GM18520 (cell line): Measurements from ENCODE around the gene COL6A1.
"Not testable (repeated sequence)": the region's sequence is repeated elsewhere in the genome, so short reads cannot be mapped to it uniquely, and the experiment has no call there.

Experiments
- ATAC-seq: cut with Tn5 transposase; IDR thresholded peaks from one replicate; pipeline ENCODE4 v1.9.1; 2021; ENCODE audit not compliant: unreplicated experiment

Gene COL6A1

GRCh38 chr21:45966791-45967394 lies 14.7 kb upstream of the COL6A1 start:
- no peak for ATAC-seq

- no peak for ATAC-seq
These were observed 11.5 kb upstream of the COL6A1 start for GRCh38 chr21:45969921-45970673.

DNA sequence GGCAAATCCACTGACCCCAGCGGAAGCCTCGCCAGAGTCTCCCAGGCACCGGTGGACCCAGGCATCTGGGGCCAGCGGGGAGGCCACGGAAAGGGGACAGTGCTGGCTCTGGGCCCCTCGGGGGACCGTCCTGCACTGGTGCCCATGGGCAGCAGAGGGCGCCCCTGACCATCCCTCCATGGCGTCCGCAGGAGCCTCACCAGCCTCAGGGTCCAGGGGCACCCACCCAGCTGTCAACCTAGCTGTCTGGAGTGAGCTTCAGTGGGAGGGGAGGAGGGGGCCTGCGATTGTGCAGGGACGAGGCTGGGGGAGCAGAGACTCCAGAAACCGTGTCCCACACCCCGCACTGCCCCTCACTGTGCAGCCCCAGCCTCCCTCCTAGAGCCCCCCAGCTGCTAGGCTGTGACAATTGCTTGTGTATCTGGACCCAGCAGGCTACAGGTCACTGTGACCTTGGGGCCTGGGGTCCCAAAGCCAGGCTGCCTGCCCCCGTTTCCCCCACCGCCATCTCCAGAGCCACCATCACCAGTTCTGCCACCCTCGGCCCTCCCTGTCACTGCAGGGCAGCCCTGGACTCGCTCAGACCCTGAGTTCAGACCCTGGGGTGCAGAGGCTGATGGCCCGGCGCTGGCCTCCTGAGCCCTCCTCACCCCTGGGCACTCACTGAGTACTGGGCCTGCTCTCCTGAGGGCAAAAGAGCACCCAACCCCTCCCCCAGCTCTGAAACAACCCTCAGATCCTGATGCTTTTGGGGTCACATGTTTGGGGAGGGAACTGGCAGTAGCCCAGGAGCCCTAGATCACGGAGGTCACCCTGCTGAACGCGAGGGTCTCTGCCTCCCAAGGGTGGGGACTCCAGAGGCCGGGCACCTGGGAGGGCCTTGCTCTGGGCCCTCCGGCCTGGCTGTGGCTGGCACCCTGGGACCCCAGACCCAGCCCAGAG lies 10.6 kb upstream of the COL6A1 start:
- ATAC-seq = no peak

DNA sequence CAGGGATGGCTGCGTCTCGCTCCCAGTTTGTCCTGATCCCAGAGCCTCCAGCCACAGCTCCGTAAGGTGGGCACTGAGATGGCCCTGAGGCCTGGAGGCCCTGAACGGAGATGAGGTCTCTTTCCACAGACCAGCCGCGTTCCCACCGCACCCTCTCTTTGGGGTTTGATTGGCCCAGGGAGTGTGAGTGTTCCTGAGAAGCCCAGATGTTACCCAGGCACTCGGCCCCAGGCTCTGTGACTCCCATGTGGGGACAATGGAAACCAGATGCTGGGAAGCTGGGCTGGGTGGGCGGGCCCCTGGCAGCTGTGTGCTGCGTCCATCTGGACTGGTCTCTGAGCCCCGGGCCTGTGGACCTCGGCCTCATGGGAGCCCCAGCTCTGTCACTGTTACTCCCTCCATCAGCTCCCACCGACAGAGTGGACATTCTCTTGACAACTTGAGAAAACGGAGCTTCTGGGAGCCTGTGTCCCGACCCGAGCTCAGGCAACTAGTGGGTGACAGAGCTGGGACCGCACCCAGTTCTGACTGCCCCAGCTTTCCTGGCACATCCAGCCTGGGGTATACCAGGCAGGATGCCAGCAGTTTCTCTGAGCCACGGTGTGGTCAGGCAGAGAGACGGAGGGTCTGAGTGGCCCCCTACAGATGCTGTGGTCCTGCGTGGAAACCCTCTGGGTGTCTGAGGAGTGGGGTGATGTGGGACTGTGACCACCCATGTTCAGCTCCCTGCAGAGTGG lies 9.8 kb upstream of the COL6A1 start:
- ATAC-seq = no peak

- ATAC-seq = no peak
These were observed 9.2 kb upstream of the COL6A1 start for GRCh38 chr21:45972353-45972715.

DNA sequence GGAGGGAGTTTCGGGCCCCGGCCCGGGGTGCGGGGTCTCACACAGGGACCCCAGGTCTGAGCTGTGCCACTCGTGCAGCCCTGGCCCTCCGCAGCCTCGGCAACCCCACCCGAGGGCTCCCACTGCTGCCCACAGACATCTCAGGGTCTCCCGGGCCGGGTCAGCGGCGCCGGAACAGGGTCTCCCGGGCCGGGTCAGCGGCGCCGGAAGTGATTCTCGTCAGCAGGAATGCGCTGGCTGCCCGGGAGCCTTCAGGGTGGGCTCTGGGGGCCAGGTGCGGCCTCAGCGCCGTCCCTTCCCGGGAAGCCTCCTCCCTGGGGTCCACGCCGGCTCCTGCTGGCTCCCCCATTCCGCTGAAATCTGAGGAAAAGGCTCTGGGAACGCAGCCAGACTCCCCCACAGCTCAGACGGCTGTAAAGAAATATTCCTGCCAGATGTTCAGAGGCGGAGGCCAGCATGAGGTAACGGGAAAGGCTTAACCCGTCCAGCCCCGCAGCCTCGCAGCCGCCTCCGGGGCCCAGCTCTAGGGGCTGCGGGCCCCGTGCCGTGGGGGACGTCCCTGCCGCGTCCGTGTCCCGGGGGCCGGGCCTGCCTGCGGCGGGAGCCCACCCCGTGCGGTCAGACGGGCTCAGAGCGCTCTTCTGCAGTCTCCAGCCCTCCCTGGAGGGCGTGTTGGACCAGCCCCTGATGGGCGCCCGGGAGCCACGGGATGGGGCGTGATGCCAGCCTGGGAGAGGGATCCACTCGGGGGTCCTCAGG lies 8.7 kb upstream of the COL6A1 start:
- no peak for ATAC-seq

- ATAC-seq = no peak
These were observed 8.0 kb upstream of the COL6A1 start for GRCh38 chr21:45973475-45974072.

DNA sequence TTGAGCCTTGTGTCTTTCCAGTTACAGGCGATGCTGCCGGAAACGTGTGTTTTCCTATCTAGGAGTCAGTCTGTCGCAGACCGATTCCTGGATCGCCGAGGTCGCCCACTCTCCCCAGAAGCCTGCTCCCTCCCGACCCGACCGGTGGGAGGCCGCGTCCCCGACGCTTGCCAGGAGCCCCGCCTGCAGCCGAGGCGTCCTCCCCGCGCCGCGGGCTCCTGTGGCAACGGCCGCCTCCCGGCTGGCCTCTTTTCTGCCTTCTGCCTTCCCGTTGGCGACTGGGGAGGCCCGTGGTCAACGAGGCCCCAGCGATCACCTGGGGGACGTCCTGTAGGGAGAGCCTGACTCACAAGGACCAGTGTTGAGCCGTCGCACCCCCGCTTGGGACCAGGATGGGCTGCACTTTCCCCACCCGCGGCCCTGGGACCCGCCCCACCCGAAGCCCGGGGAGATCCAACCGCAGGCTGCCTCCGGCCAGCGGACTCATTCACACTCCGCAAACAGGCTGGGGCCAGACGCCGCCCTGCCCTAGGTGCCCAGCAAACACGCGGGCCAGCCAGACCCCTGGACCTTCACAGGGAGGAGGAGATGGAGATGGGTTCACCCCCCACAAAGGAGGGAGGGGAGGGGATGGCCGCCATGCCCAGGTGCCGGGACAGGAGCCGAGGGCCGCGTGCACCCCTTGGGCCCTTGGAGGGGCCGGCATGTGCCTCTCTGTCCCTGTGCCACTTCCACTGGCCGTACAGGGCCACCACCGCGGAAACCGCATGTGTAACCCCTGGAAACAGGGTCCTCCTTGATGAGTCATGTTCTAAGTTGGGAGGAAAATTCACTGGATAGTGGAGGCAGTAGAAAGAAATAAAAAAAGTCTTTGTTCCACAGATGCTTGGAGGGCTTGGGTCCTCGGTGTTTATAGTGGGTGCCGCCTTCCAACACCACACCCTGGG lies 7.2 kb upstream of the COL6A1 start:
- ATAC-seq = no peak

GRCh38 chr21:45975020-45975666 lies 6.4 kb upstream of the COL6A1 start:
- ATAC-seq = no peak

DNA sequence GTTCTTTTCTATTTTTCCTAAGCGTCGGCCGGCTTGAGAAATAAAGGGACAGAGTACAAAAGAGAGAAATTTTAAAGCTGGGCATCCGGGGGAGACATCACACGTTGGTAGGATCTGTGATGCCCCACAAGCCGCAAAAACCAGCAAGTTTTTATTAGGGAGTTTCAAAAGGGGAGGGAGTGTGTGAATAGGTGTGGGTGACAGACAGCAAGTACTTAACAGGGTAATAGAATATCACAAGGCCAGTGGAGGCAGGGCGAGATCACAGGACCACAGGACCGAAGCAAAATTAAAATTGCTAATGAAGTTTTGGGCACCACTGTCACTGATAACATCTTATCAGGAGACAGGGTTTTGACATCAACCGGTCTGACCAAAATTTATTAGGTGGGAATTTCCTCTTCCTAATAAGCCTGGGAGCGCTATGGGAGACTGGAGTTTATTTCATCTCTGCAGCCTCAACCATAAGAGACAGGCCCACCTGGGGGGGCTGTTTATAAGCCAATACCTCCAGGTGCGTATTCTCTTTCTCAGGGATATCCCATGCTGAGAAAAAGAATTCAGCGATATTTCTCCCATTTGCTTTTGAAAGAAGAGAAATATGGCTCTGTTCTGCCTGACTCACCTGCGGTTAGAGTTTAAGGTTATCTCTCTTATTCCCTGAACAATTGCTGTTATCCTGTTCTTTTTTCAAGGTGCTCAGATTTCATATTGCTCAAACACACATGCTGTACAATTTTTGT lies 5.7 kb upstream of the COL6A1 start:
- ATAC-seq = not testable (repeated sequence)

DNA sequence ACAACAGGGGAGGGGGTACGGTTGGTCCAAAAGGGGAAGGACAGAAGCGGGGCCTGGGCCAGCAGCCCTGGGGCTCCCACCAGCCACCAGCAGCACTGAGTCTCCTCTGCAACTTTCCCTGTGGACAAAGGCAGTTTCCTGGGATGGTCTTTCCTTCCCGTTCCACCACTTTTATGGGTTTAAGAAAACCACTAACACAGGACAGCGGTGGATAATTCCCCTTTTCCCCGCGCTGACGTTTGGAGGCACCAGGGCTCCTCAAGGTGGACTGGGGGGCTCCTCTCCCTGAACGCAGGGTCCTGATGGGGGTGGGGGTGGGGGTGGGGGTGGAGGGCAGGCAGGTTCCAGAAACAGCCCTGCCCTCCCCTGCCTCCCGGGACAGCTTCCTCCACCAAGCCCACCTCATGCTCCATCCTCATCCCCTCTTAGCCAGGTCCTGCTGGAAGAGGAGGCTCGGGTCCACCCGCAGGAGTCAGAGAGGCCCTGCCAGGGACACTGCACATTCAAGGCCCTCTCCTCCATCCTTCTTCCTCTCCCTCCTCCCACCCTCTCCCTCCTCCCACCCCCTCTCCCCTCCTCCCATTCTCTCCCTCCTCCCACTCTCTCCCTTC lies 4.8 kb upstream of the COL6A1 start:
- ATAC-seq = no peak

DNA sequence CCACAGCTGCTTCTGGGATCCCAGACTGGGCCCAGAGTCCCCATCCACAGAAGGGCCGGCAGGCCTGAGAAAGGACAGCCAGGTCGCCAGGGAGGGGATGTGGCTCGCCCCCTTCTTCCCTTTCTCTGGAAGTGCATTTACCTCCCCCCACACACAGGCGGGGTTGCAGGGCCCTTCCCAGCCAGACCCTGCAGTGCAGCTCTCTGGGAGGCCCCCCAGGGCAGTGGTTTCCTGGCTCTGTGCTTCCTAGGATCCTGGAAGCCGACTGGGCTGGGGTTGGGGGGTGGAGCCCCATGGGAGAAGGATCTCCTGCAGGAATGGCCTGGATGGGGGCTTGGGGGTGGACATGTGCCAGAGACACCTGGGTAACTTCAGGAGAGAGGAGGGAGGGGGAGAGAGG lies 4.2 kb upstream of the COL6A1 start:
- ATAC-seq = no peak

DNA sequence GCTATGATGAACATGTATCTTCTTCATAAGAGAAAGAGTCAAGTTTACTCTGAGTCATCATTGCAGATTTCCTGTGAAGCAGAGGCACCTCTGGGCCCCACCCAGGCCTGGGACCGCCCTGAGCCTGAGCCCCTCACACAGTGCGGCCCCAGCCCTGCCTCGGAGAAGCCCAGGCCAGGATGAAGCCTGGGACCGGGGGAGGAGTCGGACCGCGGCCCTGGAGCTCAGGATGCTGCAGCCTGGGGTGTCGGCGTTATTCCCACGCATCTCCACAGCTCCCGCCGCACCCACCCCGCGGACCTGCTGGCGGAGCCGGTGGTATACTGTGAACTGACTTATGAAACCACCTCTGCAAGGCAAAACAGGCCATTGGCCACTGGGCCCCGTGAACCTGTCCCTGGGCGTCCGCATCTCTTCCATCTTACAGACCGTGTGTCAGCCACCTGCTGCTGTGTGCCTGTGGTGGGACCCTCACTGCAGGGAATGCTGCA lies 2.4 kb upstream of the COL6A1 start:
- no peak for ATAC-seq

DNA sequence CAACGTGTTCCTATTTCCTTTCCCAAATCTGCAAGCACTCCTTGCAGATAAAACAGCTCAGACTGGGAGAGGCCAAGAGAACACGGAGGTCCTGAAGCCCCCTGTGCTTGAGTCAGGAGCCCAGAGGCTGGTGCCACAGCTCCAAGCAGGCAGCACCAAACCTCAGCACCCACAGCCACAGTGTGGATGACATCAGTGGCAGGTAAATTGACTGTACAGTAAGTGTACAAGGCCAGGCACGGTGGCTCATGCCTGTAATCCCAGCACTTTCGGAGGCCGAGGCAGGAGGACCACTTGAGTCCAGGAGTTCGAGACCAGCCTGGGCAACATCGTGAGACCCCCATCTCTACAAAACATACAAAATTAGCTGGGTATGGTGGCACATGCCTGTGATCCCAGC lies 1.9 kb upstream of the COL6A1 start:
- no peak for ATAC-seq

DNA sequence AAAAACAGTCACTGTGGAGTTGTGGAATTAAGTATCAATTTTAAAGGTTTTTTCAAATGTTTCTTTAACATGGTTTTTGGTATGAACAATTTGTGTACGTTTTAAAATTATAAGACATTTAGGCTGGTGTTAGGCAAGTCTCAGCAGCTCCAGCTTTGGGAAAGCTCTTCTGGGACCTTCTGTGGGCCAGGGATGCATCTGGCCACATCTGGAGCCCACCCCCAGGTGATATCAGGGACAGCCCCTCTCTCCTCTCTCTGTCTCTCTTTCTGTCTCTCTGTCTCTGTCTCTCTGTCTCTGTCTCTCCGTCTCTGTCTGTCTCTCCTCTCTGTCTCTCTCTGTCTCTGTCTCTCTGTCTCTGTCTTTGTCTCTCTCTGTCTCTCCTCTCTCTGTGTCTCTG lies 1.3 kb upstream of the COL6A1 start:
- no peak for ATAC-seq

GRCh38 chr21:45980697-45981096 lies 873 bp upstream of the COL6A1 start:
- no peak for ATAC-seq

GRCh38 chr21:45982092-45982757 lies 655 bp downstream of the COL6A1 start:
- ATAC-seq = no peak
